ENCODE measurements around the gene ATXN10.
A peak's percentile ranks its signal among the peaks of the same experiment; 100 is the strongest.

The ATXN10 gene

DNA sequence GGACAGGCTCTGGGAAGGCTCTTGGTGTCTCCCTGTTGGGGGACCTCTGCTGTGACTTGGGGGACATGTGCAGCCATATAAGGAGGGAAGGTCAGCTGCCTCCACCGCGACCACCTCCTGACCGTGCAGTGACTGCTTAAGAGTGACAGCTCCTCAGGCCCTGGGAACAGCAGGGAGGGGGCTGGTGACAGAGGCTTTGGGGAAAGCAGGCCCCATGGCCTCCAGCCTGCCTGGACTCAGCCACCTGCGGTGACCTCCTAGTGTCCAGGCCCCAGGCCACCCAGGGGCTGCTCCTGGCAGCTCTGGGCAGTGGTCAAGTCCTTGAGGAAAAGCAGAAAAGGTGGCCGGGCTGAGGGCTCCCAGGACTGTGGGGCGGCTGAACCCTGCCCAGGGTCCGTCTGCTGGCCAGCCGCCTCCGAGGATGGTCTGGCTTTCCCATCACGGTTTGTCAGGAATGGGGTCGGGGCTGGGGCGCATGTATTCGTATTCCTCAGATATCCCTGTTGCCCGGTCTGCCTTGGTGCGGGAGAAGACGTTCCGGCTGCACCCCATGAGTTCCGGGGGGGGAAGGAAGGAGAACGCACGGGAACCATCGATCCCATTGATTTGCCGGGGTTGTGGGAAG, 208.6 kb downstream of the ATXN10 start:
- no peak overlapping the region for H3K27ac ChIP-seq
- no peak for TF ChIP-seq CTCF (IDR thresholded peaks at IDR 0.05)
- DNase-seq (ENCODE audit: low spot score), result no peak
- peak overlapping the region; percentile 44 for H3K4me3 ChIP-seq

DNA sequence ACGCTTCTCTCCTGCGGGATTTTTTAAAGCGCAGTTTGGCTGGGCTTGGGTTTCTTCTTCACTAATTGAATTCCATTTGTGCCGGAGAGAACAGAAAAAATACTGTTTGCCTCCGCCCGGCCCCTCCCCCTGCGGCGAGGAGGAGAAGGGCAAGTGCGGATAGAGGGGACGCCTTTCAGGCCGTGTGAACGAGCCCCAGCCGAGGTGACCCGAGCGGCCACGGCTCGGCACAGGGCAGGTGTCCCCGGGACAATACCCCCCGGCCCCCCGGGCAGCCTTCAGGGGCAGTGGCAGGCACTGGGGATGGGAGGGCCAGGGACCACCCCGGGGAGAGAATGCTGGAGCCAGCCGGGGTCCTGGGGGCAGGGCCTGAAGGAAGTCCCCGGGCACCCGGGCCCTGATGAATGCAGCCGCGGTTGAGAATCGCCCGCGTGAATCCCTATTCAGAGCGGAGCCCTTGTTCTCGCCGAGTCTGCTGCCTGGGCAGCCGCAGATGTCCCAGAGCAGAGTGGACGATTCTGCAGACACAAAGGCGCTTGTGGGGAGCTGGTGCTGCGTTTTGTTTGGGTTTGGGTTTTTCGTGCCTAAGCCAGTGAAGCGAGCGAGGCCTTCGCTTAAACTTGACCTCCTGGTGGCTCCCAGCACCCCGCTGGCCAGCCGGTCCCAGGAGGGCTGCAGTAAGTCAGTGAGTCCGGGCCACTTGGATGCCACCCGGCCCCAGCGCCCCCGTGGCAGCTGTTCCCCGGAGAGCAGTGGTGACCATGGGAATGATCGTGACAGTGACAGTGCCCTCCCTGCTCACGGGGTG, 209.3 kb downstream of the ATXN10 start:
- Histone ChIP-seq H3K27ac (no peak overlapping the region), H3K4me3 (peak overlapping the region; percentile 44)
- DNase-seq (ENCODE audit: low spot score), result no peak
- TF ChIP-seq CTCF (IDR thresholded peaks at IDR 0.05), result no peak

DNA sequence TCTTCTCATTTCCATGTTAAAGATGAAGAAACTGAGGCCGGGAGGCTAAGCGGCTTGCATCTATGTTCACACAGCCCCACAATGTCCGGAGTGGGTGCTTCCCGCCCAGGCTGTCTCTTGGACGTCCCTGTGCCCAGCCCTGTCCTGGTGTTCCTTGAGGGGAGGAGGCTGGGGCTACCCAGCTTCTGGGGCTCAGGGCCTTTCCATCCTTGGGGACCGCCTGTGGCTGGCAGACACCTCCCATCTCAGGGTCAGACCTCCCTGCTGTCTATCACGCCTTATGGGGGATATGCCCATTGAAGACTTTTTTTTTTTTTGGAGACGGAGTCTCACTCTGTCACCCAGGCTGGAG, 209.9 kb downstream of the ATXN10 start:
- DNase-seq (ENCODE audit: low spot score), result no peak
- H3K4me3 ChIP-seq, result no peak overlapping the region
- no peak overlapping the region for H3K27ac ChIP-seq
- TF ChIP-seq CTCF (IDR thresholded peaks at IDR 0.05), result no peak

DNA sequence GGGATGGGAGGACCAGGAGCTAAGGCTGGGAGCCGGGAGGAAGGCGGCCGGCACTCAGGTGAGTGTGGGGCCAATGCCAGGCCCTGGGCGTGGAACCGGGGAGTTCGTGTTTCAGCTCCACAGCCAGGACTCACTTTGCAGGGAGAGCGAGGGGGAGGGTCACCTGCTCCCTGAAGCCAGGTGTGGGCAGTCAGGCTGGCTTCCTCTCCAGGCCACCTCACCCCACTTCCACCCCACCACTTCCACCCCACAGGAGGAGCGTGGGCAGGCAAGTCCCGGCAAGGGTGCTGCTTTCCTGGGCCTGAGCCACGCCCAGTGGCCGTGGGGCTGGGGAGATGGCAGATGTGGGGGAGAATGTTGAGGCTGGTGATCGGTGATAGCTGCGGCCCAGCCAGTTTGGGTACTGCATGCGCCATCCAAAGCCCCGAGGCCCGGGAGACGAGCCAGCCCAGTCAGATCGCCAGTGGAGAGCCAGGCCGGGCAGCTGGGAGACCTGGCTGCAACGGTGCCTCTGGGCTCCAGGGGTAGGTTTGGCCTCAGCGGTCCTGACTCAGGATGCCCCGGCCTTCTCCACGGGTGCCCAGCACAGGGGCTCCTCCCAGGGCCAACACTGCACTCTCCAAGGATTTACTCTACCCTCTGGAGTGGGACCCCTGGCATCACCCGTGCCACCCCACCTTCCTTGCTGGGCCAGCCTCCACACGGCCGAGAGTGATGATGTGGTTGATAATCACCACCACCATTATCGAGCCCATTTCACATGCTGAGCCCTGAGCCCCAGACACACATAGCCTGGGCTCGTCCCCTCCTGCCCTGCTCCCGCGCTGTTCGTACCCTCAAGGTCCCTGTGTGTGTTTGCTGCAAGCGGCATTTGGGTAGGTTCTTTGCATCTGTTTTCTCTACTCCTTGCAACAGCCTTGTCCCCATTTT, 211.5 kb downstream of the ATXN10 start:
- no peak for TF ChIP-seq CTCF (IDR thresholded peaks at IDR 0.05)
- no peak for DNase-seq (ENCODE audit: low spot score)
- H3K27ac ChIP-seq, result no peak overlapping the region
- no peak overlapping the region for H3K4me3 ChIP-seq

DNA sequence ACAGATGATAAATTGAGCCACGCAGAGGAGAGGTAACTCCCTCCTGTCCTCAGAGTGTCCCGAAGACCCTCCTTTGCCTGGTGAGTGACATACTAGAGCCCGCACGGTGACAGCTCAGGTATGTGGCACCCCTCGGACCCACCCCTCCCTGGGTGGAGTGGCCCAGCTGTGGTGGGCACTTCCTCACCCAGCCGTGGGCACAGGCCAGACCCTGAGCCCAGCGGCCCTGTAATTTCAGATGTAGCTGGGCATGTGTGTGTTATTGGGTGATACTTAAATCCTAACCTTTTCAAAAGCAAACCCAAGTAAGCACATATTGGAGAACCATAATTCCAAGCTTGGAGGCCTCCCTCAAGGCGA, 212.2 kb downstream of the ATXN10 start:
- Histone ChIP-seq H3K4me3 (no peak overlapping the region), H3K27ac (no peak overlapping the region)
- TF ChIP-seq CTCF (IDR thresholded peaks at IDR 0.05), result no peak
- no peak for DNase-seq (ENCODE audit: low spot score)

GRCh38 chr22:45884201-45885062, 212.8 kb downstream of the ATXN10 start:
- TF ChIP-seq CTCF (IDR thresholded peaks at IDR 0.05), result no peak

More at GRCh38 chr22:45884201-45885062, 212.8 kb downstream of the ATXN10 start:
- H3K27ac ChIP-seq, result no peak overlapping the region
- no peak for DNase-seq (ENCODE audit: low spot score)
- H3K4me3 ChIP-seq, result no peak overlapping the region
